Right lobe of liver (tissue), 6 donors: Measurements from ENCODE around the gene APH1B. TPM values are rescaled to one million over a fixed set of nuclear protein-coding genes. Genes with fewer than 3 reads are reported as not detected.

ENCODE experiments used
- ATAC-seq, 4 donors: fragments of 200-7000 bp; cut with Tn5 transposase; one replicate each; pipeline ENCODE4 v1.9.1; 2020; ENCODE audit warnings: mild to moderate bottlenecking in 4 of 4, moderate library complexity in 4 of 4
- DNase-seq, 3 donors: peaks; one replicate each; pipeline ENCODE4 v3.0.0-alpha.2; 2020
- H3K27ac ChIP-seq, 3 donors: fragments of 200-600 bp; one replicate each; pipeline ENCODE4 v1.8.0; 2022
- H3K27me3 ChIP-seq, 2 donors: fragments of 200-600 bp; one replicate each; pipeline ENCODE4 v1.8.0; 2022
- H3K36me3 ChIP-seq, 4 donors: fragments of 200-600 bp; sonication (generic) in 1 of 4; one replicate each; pipeline versions ENCODE4 v1.5.1 to v1.8.0; 2017 to 2022; ENCODE audit warnings: control low read depth in 1 of 4
- H3K4me1 ChIP-seq, 4 donors: fragments of 200-600 bp; sonication (generic) in 1 of 4; one replicate each; pipeline versions ENCODE4 v1.5.1 to v1.8.0; 2017 to 2022; ENCODE audit warnings: control low read depth in 1 of 4
- H3K4me3 ChIP-seq, 3 donors: fragments of 200-600 bp; one replicate each; pipeline ENCODE4 v1.8.0; 2022
- H3K9me3 ChIP-seq, 4 donors: fragments of 200-600 bp; sonication (generic) in 1 of 4; one replicate each; pipeline versions ENCODE4 v1.5.1 to v1.8.0; 2017 to 2022; ENCODE audit warnings: control low read depth in 1 of 4
- POLR2A ChIP-seq: fragments of 450-650 bp; IDR thresholded peaks from one replicate; pipeline ENCODE4 v1.6.1; 2017; ENCODE audit warnings: antibody characterized with exemption, mild to moderate bottlenecking
- WGBS: methylation state at CpG from one replicate; pipeline ENCODE4 v1.1.6; 2018; ENCODE audit warnings: low coverage, low lambda C conversion rate; ENCODE audit not compliant: insufficient coverage; ENCODE audit errors: missing lambda C conversion rate; 5-methylcytosine and 5-hydroxymethylcytosine counted together
- intact Hi-C, 2 donors: fragments of 100-400 bp; cut with DNase I; formaldehyde crosslinking; loops; one replicate each; pipeline versions ENCODE4 v1.11.2 to v1.14.1; 2022
- total RNA-seq, 6 experiments: library from RNA; depleted of rRNA in 2 of 6; stranded (reverse); fragments of >200 nt in 2 of 6; fragmentation: NEBNext Ultra II Directional in 3 of 6; extraction: Animal tissue kit (Norgen Biotek cat#: 25700) in 3 of 6; gene quantifications; one replicate each; pipeline versions ENCODE4 v1.1.0 to v1.2.4, GENCODE V29; 2016 to 2023
- TF ChIP-seq, protein P1 (sequence below), 4 donors: fragments of 200-600 bp in 3 of 4; fragments of 450-650 bp in 1 of 4; IDR thresholded peaks; one replicate each; pipeline versions ENCODE4 v1.5.1 to v1.8.0; 2016 to 2022; ENCODE audit warnings: antibody characterized with exemption in 4 of 4, mild to moderate bottlenecking in 2 of 4
- donor health status: DM: no; HTN: yes; CAD: no.
- donor health status: DM: no; HTN: no; CAD: no.
- donor health status: DM: no; HTN: no; CAD: no.
- donor health status: DM: no; HTN: yes; CAD: no.
- donor health status: DM: no; HTN: yes; CAD: no.

The APH1B gene
- total RNA-seq, 6 experiments from 2014 or later, result 2.2 to 7.4 (median 4.7) TPM

DNA sequence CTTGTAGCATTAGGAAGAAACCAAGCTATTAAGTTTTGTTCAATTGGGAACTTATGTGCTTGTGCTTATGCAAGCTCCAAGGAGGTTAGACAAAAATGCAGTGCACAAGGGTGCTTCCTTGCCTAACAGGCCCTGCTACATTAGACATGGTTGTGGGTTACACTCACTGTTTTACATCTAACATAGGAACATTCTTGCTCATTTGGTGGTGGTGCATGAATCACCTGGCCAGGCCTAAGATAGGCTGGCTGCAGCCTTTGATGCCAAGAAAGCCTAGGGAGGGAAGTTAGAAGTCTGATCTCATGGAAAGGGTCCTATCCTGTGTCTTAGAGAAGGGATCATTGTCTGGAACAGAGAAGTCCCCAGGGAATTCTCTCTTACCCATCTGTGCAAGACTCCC, 60.8 kb downstream of the APH1B start:
- intact Hi-C loops, result no loop called here
- Histone ChIP-seq H3K9me3 (no peaks in the 10 kb centered on the region), H3K27me3 (no peaks in the 10 kb centered on the region), H3K4me1 (peaks cover 0 to 16% (median 0%) of the 10 kb centered on the region in 4 donors), H3K27ac (no peak overlapping the region), H3K4me3 (no peak overlapping the region), H3K36me3 (no peaks in the 10 kb centered on the region)
- ATAC-seq (no peak), DNase-seq (no peak)
- TF ChIP-seq, protein P1, sequence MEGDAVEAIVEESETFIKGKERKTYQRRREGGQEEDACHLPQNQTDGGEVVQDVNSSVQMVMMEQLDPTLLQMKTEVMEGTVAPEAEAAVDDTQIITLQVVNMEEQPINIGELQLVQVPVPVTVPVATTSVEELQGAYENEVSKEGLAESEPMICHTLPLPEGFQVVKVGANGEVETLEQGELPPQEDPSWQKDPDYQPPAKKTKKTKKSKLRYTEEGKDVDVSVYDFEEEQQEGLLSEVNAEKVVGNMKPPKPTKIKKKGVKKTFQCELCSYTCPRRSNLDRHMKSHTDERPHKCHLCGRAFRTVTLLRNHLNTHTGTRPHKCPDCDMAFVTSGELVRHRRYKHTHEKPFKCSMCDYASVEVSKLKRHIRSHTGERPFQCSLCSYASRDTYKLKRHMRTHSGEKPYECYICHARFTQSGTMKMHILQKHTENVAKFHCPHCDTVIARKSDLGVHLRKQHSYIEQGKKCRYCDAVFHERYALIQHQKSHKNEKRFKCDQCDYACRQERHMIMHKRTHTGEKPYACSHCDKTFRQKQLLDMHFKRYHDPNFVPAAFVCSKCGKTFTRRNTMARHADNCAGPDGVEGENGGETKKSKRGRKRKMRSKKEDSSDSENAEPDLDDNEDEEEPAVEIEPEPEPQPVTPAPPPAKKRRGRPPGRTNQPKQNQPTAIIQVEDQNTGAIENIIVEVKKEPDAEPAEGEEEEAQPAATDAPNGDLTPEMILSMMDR (IDR thresholded peaks at IDR 0.05), result no peak
- no peak for TF ChIP-seq POLR2A

DNA sequence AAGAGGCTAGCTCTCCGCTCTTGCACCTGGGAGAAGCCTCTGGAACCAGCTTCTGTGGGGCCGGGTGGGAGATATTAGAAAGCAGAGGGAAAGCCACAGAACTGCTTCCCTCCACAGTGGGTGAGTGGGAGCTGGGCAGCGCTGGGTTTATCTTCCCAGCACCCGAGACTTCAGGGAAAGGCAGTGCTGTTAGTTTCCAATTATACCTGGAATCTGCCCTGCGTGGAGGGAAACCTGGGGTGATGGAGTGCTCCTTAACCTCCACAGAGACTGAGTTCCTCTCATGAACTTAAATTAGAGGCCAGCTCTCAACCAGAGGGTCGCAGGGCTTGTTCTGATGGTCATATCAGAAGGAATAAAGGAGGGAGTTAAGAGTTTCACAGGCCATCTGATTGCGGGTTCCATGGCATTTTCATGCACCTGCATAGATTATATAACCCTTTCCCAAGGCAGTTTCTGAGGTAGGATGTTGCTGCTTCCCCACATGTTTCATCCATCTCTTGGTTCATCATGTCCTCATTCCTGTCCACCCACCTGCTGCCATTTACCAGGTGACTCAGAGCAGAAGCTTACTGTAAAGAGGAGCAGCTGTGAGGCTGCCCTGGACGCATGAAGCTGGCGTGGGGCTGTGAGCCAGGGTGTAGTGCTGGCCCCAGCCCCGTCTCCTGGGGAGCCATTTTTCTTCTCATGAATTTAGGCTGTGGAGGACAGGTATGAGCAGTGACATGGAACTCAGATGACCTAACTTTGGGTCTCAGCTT, 61.8 kb downstream of the APH1B start:
- DNase-seq (no peak), ATAC-seq (no peak)
- no peaks in the 10 kb centered on the region for H3K27me3 ChIP-seq
- WGBS, result 96% methylated on average over 4 of the region's 10 CpGs
- H3K36me3 ChIP-seq, result no peaks in the 10 kb centered on the region
- H3K4me3 ChIP-seq, result no peak overlapping the region
- no peaks in the 10 kb centered on the region for H3K9me3 ChIP-seq
- intact Hi-C loops, result no loop called here
- H3K4me1 ChIP-seq, result peaks cover 0 to 16% (median 0%) of the 10 kb centered on the region in 4 donors
- no peak overlapping the region for H3K27ac ChIP-seq
- no peak for TF ChIP-seq POLR2A
- TF ChIP-seq, protein P1 (IDR thresholded peaks at IDR 0.05), result no peak

DNA sequence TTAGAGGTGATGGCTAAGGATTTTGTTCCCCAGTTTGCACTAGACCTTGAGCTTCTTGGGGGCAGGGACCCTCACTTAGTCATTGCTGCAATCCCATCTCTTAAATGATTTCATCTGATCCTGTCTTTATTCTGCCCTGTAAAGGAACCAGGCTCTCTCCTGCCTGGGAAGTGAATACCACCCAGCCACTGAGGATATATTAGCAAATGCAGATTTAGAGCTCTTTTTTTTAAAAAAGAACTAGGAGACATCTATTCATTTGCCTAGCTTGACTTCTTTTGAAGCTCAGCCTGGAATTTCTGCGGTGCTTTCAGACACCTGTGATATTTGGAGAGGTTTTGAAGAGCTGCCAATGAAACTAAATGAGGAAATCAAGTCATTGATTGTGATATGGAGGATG, 62.4 kb downstream of the APH1B start:
- DNase-seq (no peak), ATAC-seq (peak in 1 of 4 donors; percentile 55)
- TF ChIP-seq, protein P1 (IDR thresholded peaks at IDR 0.05), result no peak
- no peak for TF ChIP-seq POLR2A
- Histone ChIP-seq H3K9me3 (no peaks in the 10 kb centered on the region), H3K27ac (peak overlapping the region in 1 of 3 donors; percentile 41), H3K36me3 (no peaks in the 10 kb centered on the region), H3K4me1 (peaks cover 0 to 16% (median 0%) of the 10 kb centered on the region in 4 donors), H3K27me3 (no peaks in the 10 kb centered on the region), H3K4me3 (peak overlapping the region in 1 of 3 donors; percentile 15)
- 38% methylated on average over 1 of the region's 1 CpG for WGBS
- intact Hi-C loops, result no loop called here

DNA sequence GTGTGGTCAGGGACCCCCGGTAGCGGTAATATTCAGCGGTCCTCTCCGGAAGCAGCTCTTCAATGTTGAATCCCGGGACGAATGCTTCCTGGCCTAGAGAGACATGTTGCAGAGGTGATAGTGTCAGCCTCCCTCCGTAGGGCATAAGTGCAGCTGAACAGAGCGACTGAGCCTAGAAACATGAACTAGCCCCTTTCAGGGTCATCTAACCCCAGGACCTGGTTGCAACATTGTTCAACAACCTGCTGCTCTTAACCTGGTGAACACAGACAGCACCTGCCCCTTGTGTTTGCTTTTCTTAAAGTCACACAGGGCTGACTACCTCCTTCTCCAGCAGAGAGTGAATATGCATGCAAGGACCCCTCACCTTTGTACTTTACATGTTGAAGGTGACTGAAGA, 62.9 kb downstream of the APH1B start:
- peak; percentile 73 to 96 (median 80) for ATAC-seq
- H3K36me3 ChIP-seq, result no peaks in the 10 kb centered on the region
- no peaks in the 10 kb centered on the region for H3K27me3 ChIP-seq
- peak overlapping the region in 1 of 3 donors; percentile 15 for H3K4me3 ChIP-seq
- TF ChIP-seq POLR2A, result no peak
- TF ChIP-seq, protein P1 (IDR thresholded peaks at IDR 0.05), result no peak
- peak overlapping the region in 1 of 3 donors; percentile 41 for H3K27ac ChIP-seq
- intact Hi-C loops, result no loop called here
- H3K9me3 ChIP-seq, result no peaks in the 10 kb centered on the region
- H3K4me1 ChIP-seq, result peaks cover 0 to 16% (median 0%) of the 10 kb centered on the region in 4 donors
- peak in 1 of 3 donors; percentile 53 for DNase-seq
- 25% methylated on average over 7 of the region's 8 CpGs for WGBS
